SW480 (cell line): ENCODE measurements around the gene PLAAT4.
A peak's percentile ranks its signal among the peaks of the same experiment; 100 is the strongest.
"Not testable (repeated sequence)": the region's sequence is repeated elsewhere in the genome, so short reads cannot be mapped to it uniquely, and the experiment has no call there.

Experiments
- DNase-seq: peaks from one replicate; pipeline ENCODE4 v3.0.0-alpha.2; 2016; ENCODE audit warnings: low spot score

PLAAT4 gene

DNA sequence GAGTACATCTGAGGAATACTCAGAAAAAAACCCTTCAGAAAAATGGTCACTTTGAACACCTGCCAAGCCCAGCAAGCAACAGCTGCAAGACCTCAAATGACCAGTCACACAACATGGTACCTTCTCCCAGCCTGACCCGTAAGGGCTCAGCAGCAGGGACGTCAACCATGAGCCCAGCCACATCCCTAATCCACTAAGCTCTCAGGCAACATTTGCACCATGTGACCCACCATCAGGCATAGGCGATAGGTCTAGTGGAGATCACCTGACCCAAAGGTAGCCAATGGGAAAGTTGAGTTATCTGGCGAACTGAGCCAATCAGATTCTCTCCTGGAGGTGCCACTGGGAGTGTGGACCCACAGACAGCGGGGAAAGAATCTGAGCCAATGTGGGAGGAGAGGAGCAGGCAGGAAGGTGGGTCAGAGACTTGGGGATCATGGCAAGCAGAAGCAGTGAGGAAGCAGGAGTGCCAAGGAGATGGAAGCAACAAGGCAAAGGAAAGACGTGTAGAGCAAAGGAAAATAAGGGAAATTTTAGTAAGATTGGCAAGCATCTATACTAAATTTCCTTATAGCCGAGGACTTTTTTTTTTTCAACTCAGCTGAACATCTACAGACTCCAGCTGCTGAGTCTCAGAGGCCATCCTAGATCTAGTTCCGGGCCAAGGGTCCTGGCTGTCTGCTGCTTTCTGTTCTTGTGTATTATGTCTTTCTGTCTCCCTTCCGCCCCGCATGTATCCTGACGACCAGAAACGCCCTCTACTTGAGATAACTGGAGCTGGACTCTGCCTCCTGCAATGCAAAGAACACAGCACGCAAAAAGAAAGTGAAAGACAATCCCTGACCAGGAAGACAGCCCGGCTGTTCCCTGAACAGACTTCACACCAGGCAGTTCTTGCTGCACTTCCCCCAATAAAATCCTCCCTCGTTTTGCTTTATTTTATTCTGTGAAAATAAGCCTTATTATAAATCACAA is 37.6 kb downstream of the PLAAT4 start:
- no peak for DNase-seq

GRCh38 chr11:63574856-63575602 is 38.4 kb downstream of the PLAAT4 start:
- no peak for DNase-seq

DNA sequence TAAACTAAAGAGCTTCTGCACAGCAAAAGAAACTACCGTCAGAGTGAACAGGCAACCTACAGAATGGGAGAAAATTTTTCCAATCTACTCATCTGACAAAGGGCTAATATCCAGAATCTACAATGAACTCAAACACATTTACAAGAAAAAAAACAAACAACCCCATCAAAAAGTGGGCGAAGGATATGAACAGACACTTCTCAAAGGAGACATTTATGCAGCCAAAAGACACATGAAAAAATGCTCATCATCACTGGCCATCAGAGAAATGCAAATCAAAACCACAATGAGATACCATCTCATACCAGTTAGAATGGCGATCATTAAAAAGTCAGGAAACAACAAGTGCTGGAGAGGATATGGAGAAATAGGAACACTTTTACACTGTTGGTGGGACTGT is 42.3 kb downstream of the PLAAT4 start:
- not testable (repeated sequence) for DNase-seq

DNA sequence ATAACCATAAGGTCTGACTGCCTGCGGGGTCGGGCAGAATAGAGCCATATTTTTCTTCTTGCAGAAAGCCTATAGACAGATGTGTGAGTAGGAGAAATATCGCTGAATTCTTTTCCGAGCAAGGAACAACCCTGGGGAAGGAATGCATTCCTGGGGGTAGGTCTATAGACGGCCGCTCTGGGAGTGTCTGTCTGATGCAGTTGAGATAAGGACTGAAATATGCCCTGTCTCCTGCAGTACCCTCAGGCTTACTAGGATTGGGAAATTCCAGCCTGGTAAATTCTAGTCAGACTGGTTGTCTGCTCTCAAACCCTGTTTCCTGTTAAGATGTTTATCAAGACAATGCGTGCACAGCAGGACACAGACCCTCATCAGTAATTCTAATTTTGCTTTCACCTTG is 44.6 kb downstream of the PLAAT4 start:
- DNase-seq = not testable (repeated sequence)

GRCh38 chr11:63583357-63583677 is 46.7 kb downstream of the PLAAT4 start:
- DNase-seq = peak; percentile 82

DNA sequence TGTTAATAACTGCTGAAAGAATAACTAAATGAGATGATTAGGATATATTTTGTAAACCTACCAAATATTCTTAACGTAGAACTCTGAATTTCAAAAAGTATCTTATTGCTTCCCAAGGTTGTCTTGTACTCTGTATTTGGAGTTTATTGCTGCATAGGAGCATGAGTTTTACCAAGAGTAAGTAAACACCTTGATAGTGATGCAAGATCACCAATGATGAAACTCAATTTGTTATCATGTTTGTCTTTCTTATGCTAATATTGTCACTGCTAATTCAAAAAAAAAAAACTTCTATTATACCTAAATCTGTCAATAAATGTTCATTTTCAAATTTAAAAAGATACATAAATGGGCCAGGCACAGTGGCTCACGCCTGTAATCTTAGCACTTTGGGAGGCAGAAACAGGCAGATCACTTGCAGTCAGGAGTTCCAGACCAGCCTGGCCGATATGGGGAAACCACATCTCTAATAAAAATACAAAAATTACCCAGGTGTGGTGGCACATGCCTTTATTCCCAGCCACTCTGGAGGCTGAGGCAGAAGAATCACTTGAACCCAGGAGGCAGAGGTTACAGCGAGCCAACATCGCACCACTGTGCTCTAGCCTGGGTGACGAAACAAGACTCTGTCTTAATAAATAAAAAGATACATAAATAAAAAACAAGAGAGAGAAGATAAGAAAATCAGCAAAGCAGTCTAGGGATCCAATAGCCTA is 50.0 kb downstream of the PLAAT4 start:
- DNase-seq = no peak

- no peak for DNase-seq
Measured at GRCh38 chr11:63589000-63589399, 52.4 kb downstream of the PLAAT4 start.

GRCh38 chr11:63590024-63590788 is 53.6 kb downstream of the PLAAT4 start:
- no peak for DNase-seq

DNA sequence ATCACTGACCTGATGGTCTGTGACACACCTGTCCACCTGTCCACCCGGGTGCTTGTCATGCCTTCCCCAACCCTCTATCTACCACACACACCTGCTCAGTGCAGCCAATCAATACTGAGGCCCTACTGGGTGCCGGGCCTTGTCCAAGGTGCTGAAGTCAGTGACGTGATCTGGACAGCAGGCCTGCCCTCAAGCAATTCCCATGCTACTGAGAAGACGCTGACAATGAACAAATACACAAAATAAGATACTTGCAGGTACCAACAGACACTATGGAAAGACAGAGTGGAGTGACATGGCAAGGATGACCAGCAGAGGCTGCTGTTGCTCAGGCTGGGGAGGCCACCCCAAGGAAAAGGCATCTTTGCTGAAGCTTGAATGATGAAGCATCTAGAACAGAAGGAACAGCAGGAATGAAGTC is 56.4 kb downstream of the PLAAT4 start:
- DNase-seq = peak; percentile 43

- DNase-seq = no peak
Measured at GRCh38 chr11:63595296-63595695, 58.7 kb downstream of the PLAAT4 start.
